ACC112 (cell line): ENCODE results near the gene RBM48.
"Not testable (repeated sequence)": the region's sequence is repeated elsewhere in the genome, so short reads cannot be mapped to it uniquely, and the experiment has no call there.

ENCODE experiments used
- H2AFZ ChIP-seq: fragments of 200-600 bp; sonication (generic); one replicate; pipeline ENCODE4 v1.6.0; 2017; ENCODE audit warnings: antibody characterized with exemption, low read length; ENCODE audit not compliant: unreplicated experiment
- H3K27ac ChIP-seq: fragments of 200-600 bp; sonication (generic); 2 replicates; pipeline ENCODE4 v1.5.1; 2014; ENCODE audit warnings: low read depth, mild to moderate bottlenecking, antibody characterized with exemption, low read length, moderate library complexity
- H3K27me3 ChIP-seq: fragments of 200-600 bp; sonication (generic); 2 replicates; pipeline ENCODE4 v1.6.1; 2014; ENCODE audit warnings: mild to moderate bottlenecking, antibody characterized with exemption, low read length, moderate library complexity, mixed read lengths; ENCODE audit not compliant: insufficient read depth
- H3K36me3 ChIP-seq: fragments of 200-600 bp; sonication (generic); 2 replicates; pipeline ENCODE4 v1.6.1; 2016; ENCODE audit warnings: mild to moderate bottlenecking, antibody characterized with exemption, low read length, moderate library complexity, mixed read lengths; ENCODE audit not compliant: insufficient read depth
- H3K4me1 ChIP-seq: fragments of 200-600 bp; sonication (generic); one replicate; pipeline ENCODE4 v1.6.1; 2016; ENCODE audit warnings: low read length, mixed read lengths; ENCODE audit not compliant: insufficient read depth, unreplicated experiment, control insufficient read depth
- H3K4me3 ChIP-seq: fragments of 200-600 bp; sonication (generic); 2 replicates; pipeline ENCODE4 v1.5.1; 2014; ENCODE audit warnings: mild to moderate bottlenecking, low read depth, low read length
- H3K79me2 ChIP-seq: fragments of 200-600 bp; sonication (generic); one replicate; pipeline ENCODE4 v1.6.0; 2016; ENCODE audit warnings: low read length; ENCODE audit not compliant: control insufficient read depth, unreplicated experiment, insufficient read depth

The RBM48 gene

DNA sequence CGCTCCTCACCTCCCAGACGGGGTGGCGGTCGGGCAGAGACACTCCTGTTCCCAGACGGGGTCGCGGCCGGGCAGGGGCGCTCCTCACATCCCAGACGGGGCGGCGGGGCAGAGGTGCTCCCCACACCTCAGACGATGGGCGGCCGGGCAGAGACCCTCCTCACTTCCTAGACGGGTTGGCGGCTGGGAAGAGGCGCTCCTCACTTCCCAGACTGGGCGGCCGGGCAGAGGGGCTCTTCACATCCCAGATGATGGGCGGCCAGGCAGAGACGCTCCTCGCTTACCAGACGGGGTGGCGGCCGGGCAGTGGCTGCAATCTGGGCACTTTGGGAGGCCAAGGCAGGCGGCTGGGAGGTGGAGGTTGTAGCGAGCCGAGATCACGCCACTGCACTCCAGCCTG is 16.5 kb downstream of the RBM48 start:
- H3K27ac ChIP-seq, H3K27me3 ChIP-seq, H3K36me3 ChIP-seq, H2AFZ ChIP-seq, H3K4me3 ChIP-seq, H3K79me2 ChIP-seq, H3K4me1 ChIP-seq: not testable (repeated sequence)

GRCh38 chr7:92546856-92547497 is 18.4 kb downstream of the RBM48 start:
- H3K36me3 ChIP-seq, result no peaks in the 10 kb centered on the region
- no peaks in the 10 kb centered on the region for H3K4me1 ChIP-seq
- no peaks in the 10 kb centered on the region for H3K79me2 ChIP-seq
- H3K27me3 ChIP-seq, result no peaks in the 10 kb centered on the region
- H2AFZ ChIP-seq, result no peak overlapping the region
- no peak overlapping the region for H3K4me3 ChIP-seq
- H3K27ac ChIP-seq, result no peak overlapping the region

DNA sequence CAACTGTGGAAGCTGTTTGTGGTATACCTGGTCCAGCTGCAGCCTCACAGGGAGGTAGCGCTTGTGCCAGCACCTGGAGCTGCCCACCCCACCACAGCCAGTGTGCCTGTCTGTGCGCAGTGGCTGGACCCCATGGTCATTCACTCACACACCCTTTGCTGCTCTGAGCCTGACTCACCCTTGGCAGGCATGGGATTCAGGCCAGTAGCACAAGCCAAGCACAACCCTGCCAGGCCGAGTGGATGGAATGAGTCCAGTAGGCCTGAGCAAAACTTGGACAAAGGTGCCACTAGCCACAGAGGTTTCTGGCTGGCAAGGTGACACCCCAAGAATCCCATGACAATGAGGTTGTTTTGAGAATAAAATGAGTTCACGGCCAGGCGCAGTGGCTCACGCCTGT is 19.0 kb downstream of the RBM48 start:
- Histone ChIP-seq H2AFZ (no peak overlapping the region), H3K36me3 (no peaks in the 10 kb centered on the region), H3K79me2 (no peaks in the 10 kb centered on the region), H3K4me3 (no peak overlapping the region), H3K27me3 (no peaks in the 10 kb centered on the region), H3K27ac (no peak overlapping the region), H3K4me1 (no peaks in the 10 kb centered on the region)

- H3K4me3 ChIP-seq, result no peak overlapping the region
- no peak overlapping the region for H2AFZ ChIP-seq
- H3K4me1 ChIP-seq, result no peaks in the 10 kb centered on the region
- H3K27me3 ChIP-seq, result no peaks in the 10 kb centered on the region
- H3K36me3 ChIP-seq, result no peaks in the 10 kb centered on the region
- no peaks in the 10 kb centered on the region for H3K79me2 ChIP-seq
- H3K27ac ChIP-seq, result no peak overlapping the region
Measured at GRCh38 chr7:92550194-92550593, 21.6 kb downstream of the RBM48 start.

DNA sequence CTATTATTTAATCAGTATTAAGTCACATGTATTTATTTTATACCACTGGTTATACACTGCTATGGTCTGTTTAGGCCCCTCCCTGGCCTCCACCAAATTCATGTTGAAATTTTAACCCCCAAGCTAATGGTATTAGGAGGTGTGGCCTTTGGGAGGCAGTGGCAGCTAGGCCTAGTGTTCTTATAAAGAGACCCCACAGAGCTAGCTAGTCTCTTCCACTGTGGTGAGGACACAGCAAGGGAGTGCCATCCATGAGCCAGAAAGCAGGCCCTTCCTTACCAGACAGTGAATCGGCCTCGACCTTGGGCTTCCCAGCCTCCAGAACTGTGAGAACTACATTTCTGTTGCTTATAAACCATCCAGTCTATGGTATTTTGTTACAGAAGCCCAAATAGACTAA is 28.7 kb downstream of the RBM48 start:
- peaks cover 11% of the 10 kb centered on the region for H3K36me3 ChIP-seq
- no peaks in the 10 kb centered on the region for H3K79me2 ChIP-seq
- H3K4me3 ChIP-seq, result no peak overlapping the region
- no peaks in the 10 kb centered on the region for H3K27me3 ChIP-seq
- H2AFZ ChIP-seq, result no peak overlapping the region
- H3K27ac ChIP-seq, result no peak overlapping the region
- no peaks in the 10 kb centered on the region for H3K4me1 ChIP-seq

- Histone ChIP-seq H3K4me3 (no peak overlapping the region), H3K27ac (no peak overlapping the region), H3K4me1 (no peaks in the 10 kb centered on the region), H2AFZ (no peak overlapping the region), H3K79me2 (no peaks in the 10 kb centered on the region), H3K27me3 (no peaks in the 10 kb centered on the region), H3K36me3 (peaks cover 16% of the 10 kb centered on the region)
Measured at GRCh38 chr7:92557808-92558362, 29.3 kb downstream of the RBM48 start.

GRCh38 chr7:92560602-92561001 is 32.0 kb downstream of the RBM48 start:
- H3K36me3 ChIP-seq, result peaks cover 28% of the 10 kb centered on the region
- no peak overlapping the region for H2AFZ ChIP-seq
- H3K4me1 ChIP-seq, result no peaks in the 10 kb centered on the region

GRCh38 chr7:92563345-92563744 is 34.8 kb downstream of the RBM48 start:
- Histone ChIP-seq H3K79me2 (peaks cover 10% of the 10 kb centered on the region), H3K4me3 (no peak overlapping the region), H3K27ac (0 out of 2 replicates have a peak overlapping the region, but pooled peaks have one; percentile 2), H3K36me3 (peaks cover 39% of the 10 kb centered on the region), H2AFZ (no peak overlapping the region), H3K4me1 (peaks cover 14% of the 10 kb centered on the region), H3K27me3 (no peaks in the 10 kb centered on the region)

More at GRCh38 chr7:92560602-92561001, 32.0 kb downstream of the RBM48 start:
- Histone ChIP-seq H3K4me3 (no peak overlapping the region), H3K27me3 (no peaks in the 10 kb centered on the region), H3K27ac (no peak overlapping the region), H3K79me2 (no peaks in the 10 kb centered on the region)

DNA sequence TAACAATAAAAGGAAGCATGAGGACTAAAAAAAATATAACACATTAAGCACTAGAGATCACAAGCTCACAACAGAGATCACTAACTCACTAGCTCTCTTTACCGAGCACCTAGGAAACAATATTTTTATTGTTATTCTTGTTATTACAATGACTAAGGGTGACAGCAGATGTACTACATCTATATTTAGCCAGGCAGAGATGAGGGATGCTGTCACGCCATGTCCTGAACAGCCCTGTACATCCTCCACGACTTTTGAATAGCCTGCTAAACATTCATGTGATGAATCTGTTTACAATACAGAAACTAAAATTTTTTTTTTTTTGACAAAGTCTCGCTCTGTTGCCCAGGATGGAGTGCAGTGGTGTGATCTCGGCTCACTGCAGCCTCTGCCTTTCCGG is 38.9 kb downstream of the RBM48 start:
- peak overlapping the region; percentile 93 for H3K27ac ChIP-seq
- no peak overlapping the region for H3K4me3 ChIP-seq
- H3K27me3 ChIP-seq, result no peaks in the 10 kb centered on the region
- peaks cover 33% of the 10 kb centered on the region for H3K36me3 ChIP-seq
- H3K4me1 ChIP-seq, result peaks cover 23% of the 10 kb centered on the region
- H2AFZ ChIP-seq, result no peak overlapping the region
- H3K79me2 ChIP-seq, result peaks cover 10% of the 10 kb centered on the region

GRCh38 chr7:92569137-92569536 is 40.5 kb downstream of the RBM48 start:
- no peak overlapping the region for H3K4me3 ChIP-seq
- H3K36me3 ChIP-seq, result peaks cover 24% of the 10 kb centered on the region
- peak overlapping the region; percentile 76 for H3K27ac ChIP-seq
- H3K27me3 ChIP-seq, result no peaks in the 10 kb centered on the region
- peaks cover 12% of the 10 kb centered on the region for H3K79me2 ChIP-seq
- no peak overlapping the region for H2AFZ ChIP-seq
- peaks cover 23% of the 10 kb centered on the region for H3K4me1 ChIP-seq

DNA sequence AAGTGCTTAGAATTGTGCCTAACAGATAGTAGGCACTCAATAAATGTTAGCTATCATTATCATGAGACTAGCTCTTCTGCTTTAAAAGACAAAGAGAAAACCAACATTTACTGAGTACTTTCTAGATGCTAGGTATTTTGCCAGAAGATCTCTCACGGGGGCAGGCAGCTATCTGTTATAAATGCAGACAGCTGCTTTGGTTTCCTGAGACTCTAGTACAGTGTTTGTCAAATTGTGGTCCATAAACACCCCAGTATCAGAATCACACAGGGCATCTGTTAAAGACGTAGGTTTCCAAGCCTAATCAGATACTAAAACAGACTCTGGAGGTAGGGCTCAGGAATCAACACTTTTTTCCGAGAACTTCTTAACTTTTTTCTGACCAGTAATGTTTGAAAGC is 47.7 kb downstream of the RBM48 start:
- no peaks in the 10 kb centered on the region for H3K4me1 ChIP-seq
- H3K36me3 ChIP-seq, result peaks cover 43% of the 10 kb centered on the region
- peak overlapping the region; percentile 16; the same call in 1 of the 2 replicates for H3K27ac ChIP-seq
- H3K79me2 ChIP-seq, result peaks cover 19% of the 10 kb centered on the region
- H3K4me3 ChIP-seq, result no peak overlapping the region
- no peak overlapping the region for H2AFZ ChIP-seq
- no peaks in the 10 kb centered on the region for H3K27me3 ChIP-seq
